NCI-H1417 treated with DMSO at 0.1 percent for 48 hours (cell line): ENCODE results near the gene ABHD16A.
"Not testable (repeated sequence)": the region's sequence is repeated elsewhere in the genome, so short reads cannot be mapped to it uniquely, and the experiment has no call there.

ENCODE experiments used
- DNase-seq: peaks from one replicate; lab custom pipeline; 2025; lab: John Stamatoyannopoulos, UW

ABHD16A gene

DNA sequence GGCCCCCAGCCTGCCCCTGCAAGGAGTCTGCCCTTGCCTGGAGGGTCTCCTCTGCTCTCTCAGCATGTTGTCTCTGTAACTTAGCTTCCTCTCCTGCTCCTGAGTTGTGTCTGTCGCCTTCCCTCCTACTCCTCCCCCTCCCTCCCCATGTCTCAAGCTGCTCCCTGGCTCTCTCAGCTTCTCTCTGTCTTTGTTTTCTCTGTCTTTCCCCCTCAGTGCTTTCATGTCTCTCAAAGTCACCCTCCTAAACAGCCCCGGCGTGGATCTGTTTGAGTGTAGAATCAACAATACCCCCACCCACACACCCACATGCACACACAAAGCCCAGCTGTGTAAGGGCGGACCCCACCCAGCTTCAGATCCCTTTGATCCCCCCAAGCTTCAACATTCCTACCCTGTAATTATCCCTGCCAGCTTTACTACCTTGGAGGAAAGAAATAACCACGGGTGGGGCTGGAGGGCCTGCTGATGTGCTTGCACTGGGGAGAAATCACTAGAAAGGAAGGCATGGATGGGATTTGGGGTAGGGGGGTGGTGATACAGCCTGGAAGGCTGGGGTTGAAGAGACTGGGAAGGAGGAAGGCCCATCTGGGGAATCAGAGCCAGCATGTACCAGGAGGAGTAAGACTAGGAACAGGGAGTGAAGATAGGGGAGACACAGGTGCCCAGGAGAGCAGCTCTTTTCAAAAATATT is 11.0 kb upstream of the ABHD16A start:
- peak; percentile 65 for DNase-seq

DNA sequence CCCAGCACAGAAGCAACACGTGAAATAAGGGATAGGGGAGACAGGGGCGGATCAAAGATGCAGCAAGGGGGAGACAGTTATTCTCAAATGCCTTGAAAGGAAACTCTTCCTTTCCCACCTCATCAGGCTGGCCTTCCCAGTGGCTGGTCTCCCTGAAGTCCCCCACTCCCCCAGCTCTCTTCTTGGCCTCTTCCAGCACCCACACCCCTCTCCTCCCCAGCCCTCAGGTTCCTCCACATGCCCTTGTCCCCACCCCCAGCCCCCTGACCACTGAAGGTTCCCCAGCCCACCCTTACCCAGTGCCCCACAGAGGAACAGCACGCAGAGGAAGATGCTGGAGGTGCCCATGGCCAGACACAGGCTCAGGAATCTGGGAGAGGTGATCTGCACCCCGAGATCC is 10.3 kb upstream of the ABHD16A start:
- DNase-seq: no peak

DNA sequence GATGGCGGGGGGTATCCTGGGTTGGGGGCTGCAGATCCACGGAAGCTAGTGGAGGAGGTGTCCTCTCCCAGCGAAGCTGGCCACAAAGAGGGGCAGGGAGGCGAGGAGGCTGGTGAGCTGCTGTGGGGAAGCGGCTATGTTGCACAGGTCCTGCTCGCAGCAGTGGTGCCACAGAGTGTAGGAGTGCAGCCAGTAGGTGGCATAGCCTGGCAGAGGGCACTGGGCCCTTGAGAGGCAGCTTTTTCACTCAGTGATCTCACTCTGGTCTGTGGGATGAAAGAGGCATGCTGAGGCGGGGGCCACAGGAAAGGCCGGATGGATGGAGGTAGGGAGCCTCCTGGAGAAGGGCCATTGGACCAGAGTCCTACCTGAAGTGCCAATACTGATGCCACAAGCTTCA is 9.2 kb upstream of the ABHD16A start:
- DNase-seq: no peak

DNA sequence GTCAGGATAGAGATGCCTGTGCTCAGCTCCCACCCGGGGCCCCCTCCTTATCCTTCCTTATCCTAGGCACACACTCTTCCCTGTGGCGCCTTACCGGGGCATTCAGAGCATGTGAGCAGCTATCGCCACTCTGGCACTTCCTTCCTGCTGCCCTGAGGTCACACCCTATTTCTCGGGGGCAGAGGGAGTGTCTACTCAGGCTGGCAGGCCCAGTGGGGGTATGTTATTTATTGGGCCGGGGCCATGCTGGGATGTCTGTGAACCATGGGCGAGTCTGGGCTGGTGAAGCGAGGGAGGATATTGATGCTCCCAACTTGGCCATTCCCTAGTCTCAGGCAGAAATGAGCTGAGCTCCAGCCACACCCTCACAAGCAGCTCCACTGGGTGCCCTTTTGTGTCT is 8.1 kb upstream of the ABHD16A start:
- DNase-seq: no peak

DNA sequence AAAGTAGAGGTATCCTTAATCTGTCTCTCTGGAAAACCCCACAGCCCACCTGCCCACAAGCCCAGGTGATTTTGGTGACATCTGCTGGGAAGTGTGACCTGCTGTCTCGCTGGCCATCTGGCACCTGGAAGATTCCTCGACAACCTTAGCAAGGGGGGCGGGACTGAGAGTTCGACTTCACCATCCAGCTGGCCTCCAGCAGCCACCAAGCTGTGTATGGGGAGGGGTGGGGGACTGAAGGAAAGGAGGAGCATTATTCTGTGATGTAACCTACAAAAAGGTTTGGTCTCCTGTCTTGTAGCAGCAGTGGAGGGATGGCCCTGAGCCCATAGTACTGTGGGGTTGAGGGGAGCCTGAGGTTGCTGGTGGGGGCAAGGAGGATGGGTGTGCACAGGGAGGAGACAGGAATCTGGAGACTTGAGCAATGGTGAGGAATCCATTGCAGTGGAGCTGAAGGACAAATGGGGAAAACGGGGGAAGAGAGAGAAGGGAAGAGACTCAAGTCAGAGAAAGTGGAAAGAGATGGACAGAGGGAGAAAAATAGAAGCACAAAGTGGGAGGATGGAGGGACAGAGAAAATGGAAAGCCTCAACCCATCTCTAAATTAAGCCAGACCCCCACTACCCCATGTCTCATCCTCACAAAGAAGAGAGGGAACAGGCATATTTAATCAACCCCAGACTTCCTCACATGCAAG is 7.5 kb upstream of the ABHD16A start:
- DNase-seq: no peak

DNA sequence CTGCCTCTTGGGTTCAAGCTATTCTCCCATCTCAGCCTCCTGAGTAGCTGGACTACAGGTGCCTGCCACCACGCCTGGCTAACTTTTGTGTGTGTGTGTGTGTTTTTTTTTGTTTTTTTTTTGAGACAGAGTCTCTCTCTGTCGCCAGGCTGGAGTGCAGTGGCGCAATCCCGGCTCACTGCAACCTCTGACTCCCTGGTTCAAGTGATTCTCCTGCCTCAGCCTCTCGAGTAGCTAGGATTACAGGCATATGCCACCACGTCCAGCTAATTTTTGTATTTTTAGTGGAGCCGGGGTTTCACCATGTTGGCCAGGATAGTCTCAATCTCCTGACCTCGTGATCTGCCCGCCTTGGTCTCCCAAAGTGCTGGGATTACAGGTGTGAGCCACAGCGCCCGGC is 6.0 kb upstream of the ABHD16A start:
- DNase-seq: not testable (repeated sequence)

DNA sequence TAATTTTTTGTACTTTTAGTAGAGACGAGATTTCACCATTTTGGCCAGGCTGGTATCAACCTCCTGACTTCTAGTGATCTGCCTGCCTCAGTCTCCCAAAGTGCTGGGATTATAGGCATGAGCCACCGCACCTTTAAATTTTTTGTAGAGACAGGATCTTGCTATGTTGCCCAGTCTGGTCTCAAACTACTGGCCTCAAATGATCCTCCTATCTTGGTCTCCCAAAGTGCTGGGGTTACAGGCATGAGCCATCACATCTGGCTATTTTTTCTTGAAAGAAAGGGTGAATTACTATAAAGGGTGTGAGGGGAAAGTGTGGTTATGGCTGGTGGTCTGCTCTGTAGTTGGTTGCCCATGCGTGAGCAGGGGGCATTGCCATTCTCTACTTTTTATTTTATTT is 5.1 kb upstream of the ABHD16A start:
- DNase-seq: no peak

DNA sequence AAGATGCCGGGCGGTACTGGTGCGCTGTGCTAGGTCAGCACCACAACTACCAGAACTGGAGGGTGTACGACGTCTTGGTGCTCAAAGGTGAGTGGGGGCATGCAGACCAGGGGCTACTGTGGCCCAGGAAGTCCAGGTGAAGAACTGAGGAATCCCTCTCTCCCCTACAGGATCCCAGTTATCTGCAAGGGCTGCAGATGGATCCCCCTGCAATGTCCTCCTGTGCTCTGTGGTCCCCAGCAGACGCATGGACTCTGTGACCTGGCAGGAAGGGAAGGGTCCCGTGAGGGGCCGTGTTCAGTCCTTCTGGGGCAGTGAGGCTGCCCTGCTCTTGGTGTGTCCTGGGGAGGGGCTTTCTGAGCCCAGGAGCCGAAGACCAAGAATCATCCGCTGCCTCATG is 4.6 kb upstream of the ABHD16A start:
- no peak for DNase-seq

DNA sequence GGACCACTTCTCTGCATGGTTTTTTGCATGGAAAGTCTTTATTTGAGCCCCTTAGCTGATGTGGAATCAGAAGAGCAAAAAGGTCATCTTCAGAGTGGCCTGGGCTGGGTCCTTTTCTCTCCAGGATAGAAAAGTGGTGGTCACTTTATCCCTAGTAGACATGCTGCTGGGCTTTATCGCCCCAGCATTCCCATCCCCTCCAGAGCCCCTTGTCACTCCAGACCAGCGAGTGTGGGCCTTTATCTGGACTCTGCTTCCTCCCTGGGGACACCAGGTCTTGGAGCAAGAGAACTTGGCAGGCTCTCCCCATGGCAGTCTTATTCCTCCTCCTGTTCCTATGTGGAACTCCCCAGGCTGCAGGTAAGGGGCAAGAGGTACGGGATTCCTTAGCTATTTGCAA is 3.5 kb upstream of the ABHD16A start, which contains the start of gene LY6G6F:
LY6G6F (plus strand) TSS at position 268 of the 400 bp plus-strand sequence; CDS start at position 309, 41 bp downstream.
- no peak for DNase-seq

DNA sequence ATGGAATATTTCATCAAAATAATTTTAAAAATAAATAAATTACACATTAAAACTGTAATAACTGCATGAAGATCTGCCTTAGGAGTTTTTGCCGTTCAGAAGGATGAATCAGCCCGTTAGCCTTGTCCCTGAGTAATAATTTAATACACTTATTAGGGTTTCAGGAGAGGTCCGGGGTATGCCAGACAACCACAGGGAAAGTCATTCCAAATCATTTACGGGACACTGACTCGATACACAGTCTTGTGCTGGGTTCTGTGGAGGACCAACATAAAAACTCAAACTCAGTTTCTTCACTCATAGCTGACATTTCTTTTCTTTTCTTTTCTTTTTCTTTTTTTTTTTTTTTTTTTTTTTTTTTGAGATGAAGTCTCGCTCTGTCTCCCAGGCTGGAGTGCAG is 2.8 kb upstream of the ABHD16A start:
- no peak for DNase-seq

DNA sequence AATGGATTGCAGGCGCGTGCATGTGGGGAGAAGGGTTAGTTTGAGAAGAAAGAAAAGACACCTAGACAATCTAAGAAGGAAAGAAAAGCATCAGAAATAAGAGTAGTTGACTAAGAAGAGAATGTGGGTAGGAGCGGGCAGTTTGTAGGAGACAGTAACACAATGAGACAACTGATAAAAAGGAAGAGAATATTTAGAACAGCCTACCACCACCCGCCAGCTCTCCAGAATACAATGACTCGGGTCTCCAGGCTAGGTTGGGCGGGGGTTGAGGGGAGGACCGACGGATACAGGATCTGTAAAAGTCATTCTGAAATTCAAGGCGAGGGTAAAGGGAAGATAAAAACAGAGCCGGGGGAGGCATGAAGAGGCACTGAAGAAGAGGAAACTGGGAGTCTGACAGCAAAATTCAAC is 712 bp downstream of the ABHD16A start:
- DNase-seq: no peak

DNA sequence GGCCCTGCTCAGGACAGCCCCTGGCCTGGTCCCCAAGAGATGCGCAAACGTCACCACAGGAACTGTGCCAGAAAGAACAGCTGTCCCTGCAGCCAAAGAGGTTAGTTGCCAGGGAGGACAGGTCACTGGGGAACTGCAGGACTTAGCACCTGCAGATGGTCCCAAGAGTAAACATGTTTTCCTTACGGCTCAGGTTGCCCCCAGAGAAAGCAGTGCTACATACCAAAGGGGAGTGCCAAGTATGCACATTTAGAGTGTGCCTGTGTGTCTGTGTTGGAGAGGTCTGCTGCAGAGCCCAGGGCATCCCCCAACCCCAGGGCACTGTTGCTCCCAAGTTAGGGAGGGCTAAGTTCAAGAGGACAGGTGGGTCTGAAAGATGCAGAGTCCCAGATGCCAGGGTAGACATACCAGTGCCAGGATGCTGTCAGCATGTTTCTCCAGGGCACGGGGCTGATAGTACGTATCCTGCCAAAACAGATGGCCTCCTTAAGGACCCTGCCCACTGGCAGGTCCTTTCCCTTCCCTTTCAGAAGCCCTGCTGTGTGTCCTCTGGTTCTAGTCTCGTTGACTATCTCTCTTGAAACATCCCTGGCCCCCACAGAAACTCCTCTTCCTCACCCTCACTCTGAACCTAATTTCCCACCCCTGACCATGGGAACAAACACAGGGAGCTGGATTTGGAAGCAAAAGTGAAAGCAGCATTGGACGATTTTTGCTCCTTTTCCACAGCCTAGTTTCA is 1.3 kb downstream of the ABHD16A start:
- DNase-seq: no peak

DNA sequence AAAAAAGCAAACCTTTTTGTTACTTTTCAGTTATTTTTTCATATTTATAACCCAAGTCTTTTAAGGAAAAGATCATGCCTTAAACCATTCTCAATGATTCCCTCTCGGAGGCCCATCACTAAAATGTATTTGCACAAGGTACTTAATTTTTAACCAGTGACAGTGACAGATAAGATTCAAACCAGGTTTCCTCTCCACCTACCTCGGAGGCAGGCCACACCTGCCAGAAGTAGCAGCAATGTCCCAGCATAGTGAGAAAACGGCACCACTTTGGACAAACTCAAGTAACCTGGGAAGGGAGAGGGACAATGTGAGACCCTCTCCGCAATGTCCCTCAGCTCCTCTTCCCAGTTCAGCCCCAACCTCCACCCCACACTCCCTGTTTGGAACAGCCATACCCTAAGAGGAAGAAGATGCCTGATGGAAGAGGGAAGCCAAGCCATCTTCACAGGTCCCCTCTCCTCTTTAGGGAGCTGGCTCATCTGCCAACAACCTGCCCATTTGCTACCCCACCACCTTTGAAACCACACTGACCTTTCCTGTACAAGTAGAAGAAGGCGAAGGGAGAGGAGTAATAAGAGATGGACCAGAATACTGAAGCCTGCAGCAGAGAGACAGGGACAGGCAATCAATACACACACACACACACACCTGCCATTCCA is 2.3 kb downstream of the ABHD16A start:
- DNase-seq: no peak

DNA sequence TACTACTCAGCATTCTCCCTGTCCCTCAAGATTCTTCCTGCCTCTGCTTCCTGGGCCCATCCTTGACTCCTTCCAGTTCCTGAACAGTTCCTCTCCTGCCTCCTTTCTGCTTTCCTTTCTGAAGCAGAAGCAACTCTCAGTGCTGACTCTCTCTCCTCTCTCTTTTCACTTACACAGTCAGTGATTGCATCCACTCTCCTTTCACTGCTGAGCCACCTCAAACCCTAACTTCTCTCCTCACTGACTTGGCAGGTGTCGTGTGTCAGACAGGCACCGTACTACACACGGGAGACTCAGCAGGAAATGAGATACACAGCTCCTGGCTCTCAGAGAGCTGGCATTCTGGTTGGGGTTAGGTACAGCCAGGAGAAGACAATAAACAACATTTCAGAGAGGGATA is 5.6 kb downstream of the ABHD16A start:
- no peak for DNase-seq

DNA sequence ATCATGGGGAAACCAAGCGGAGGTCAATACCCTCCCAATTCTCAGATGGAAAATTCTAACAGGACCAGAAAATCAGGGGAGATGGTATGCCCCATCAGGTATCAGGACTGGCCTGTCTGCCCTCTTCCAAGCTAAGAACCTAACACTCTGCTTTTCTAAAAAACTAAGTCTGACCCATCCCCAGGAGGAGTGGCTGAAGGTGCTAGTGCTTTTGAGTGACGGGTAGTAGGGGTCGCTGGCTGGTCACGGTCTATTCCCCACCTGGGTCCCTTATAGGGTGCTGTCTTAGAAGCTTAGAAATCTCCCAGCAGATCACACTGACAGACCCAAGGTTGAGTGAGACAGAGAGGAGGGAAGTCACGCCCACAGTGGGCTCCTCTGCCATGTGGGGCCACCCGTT is 9.6 kb downstream of the ABHD16A start:
- no peak for DNase-seq

DNA sequence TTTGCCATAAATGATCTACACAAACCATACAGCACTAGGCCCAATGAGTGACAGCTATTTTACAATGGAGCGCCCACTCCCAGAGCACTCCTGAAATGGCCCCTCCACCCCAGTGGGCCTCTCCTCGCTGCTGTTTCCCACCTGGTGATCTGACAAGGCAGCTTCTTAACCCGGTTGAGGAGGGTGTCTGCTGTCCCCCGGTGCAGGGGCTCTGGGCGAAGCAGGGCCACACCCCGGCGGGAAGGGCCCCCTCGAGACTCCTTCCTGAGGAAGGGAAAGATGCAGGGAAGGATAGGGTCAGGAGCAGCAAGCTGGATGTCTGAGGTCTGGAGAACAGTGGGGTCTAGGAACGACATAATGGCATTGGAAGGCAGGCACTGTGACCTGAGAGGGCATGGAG is 10.2 kb downstream of the ABHD16A start:
- no peak for DNase-seq

DNA sequence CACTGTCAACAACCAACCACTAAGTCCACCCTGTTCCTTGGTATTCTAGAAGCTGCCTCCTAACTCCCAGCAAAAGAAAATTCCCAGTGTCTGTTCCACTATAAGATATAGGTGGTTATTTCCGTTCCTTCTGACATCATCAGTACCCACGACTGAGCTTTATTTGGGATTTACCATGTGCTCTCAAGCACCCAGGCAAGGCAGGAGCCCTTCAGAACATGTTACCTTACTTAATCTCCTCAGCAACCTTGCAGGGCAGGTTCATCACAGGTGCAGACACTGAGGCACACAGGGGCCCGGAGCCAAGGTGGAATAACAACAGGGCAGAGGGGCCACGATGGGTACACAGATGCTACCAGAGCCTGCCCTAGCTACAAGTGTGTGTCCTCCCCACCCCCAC is 10.8 kb downstream of the ABHD16A start:
- DNase-seq: no peak

DNA sequence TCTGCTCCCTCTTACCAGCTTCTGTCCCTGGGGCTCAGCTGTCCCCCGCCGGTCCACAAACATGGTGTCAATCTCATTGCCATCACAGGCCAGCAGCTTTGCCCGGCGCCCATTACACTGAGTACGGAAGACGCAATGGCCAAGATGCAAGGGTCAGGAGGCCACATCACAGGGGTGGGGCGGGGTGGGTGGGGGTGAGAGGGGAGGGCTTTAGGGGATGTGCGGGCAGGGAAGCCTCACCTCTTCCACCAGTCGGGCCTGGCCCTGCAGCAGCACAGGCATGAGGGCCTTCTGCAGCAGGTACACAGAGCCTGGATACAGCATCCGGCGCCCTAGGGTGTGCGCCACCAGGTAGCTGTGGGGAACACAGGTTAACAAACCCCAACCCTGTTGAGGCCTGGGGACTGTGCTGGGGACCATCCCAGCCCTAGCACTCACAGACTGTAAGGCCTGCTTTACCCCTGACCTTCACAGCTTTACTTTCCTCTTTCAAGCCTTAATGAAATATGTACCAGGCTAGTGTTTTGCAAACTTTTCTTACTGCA is 11.5 kb downstream of the ABHD16A start:
- no peak for DNase-seq

DNA sequence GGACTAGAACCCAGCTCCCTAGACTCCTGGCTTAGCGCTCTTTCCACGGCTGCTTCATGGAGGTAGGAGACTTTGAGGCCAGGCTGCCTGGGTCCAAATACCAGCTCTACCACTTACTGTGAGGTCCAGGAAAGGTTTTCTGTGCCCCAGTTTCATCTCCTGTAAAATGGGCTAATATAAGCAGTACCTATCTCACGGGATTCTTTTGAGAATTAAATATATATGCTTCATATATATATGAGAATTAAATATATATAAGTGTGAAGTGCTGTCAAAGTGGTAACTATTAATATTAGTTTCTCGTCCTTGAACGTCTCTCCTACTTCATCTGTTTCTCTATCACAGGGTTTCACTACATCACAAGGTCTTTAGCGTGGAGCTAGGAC is 12.1 kb downstream of the ABHD16A start:
- no peak for DNase-seq

DNA sequence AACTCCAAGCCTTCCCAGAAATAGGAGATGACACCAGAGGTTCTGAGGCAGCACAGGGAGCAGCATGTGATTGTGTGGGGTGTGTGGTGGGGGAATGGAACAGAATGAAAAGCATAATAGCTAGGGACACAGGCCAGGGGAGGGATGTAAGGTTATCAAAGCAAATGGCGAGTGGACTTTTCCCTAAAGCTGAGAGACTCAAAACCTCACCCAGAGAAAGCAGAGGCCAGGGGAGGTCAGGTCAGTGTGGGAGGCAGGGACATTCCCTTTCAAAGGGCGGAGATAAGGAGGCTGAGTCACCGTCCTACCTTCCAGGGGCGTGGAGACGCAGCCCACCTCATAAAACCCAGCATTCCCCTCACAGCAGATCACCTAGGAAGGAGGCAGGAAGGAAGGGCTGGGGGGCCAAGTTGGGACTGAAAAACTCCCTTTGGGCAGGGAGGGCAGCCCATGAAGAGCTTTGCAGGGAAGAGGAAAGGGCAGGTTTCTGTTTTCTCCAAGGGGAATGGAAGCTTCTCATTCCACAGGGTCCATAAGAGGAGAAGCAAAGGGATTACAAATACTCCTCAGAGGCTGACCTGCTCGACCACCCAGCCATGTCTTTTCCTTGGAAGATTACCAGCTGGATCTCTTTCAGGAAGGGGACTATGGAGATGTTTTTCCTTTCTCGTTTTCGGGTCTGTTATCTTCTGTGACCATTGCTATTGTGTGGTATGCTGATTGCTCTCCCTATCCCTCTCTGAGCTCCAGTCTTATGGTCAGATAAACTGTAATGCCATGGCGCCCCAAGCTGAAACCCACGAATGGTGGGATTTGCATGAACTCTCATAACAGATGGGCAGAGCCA is 12.7 kb downstream of the ABHD16A start:
- no peak for DNase-seq
